Suppressor macrophage treated with lipopolysaccharide for 4 hours (primary cell): ENCODE measurements around the gene FN3KRP.

Experiments
- DNase-seq: peaks from one replicate; pipeline ENCODE4 v3.0.0-alpha.2; 2020

The FN3KRP gene

GRCh38 chr17:82716203-82717010, at the start of gene FN3KRP:
Gene FN3KRP, plus strand, starts transcription at chr17:82716706. Its CDS starts 50 bp downstream, at chr17:82716756.
- peak; percentile 97 for DNase-seq

DNA sequence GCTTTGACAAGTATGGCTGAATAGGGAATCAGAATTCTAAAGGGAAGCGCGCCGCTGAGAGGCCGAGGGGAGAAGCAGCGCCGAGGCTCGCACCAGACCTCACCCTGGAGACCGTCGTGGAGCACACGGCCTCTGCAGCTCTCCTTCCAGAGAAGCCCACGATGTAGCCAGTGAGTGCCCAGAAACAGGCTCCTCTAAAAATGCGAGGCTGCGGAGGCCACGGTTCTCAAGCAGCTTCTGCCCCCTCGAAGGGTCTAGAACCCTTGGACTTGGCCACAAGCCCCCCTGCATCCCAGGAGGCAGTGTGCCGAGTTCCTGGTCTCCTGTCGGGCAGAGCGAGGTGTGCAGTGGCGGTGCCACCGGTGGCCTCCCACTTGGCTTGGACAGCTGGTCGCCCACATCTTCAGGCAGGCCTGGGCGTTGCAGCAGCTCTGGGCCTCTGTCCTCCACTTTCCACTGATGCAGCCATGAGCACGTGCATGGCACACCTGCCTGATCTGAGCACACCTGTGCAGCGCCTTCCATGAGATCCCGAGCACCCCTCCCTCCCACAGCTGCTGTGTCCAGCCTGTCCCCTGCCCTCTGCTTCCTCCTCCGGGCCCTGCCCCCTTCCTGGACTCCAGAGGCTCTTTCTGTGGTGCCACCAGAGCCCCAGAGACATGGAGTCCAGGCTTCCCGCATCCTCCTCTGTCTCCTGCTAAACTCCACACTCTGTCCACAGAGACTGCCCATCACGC, 49.4 kb upstream of the FN3KRP start:
- DNase-seq = no peak

DNA sequence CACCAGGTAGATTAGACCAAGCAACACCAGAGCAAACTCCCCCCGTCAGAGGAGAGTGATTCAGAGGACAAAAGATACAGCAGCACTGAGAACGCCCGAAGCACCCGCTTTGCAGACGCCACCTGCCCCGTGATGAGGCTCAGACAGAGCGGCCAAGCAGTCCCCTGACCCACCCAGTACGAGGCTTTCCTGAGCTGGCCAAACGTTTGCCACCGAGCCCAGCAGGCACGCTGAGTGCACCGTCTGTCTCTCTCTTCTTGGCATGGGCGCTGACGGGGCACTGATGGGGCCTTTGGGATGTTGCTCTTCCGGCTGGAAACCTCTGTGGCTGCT, 48.9 kb upstream of the FN3KRP start:
- DNase-seq = no peak

- DNase-seq = no peak
Measured at GRCh38 chr17:82668024-82668630, 48.4 kb upstream of the FN3KRP start.

GRCh38 chr17:82668631-82669099, 47.8 kb upstream of the FN3KRP start:
- DNase-seq = peak; percentile 85

DNA sequence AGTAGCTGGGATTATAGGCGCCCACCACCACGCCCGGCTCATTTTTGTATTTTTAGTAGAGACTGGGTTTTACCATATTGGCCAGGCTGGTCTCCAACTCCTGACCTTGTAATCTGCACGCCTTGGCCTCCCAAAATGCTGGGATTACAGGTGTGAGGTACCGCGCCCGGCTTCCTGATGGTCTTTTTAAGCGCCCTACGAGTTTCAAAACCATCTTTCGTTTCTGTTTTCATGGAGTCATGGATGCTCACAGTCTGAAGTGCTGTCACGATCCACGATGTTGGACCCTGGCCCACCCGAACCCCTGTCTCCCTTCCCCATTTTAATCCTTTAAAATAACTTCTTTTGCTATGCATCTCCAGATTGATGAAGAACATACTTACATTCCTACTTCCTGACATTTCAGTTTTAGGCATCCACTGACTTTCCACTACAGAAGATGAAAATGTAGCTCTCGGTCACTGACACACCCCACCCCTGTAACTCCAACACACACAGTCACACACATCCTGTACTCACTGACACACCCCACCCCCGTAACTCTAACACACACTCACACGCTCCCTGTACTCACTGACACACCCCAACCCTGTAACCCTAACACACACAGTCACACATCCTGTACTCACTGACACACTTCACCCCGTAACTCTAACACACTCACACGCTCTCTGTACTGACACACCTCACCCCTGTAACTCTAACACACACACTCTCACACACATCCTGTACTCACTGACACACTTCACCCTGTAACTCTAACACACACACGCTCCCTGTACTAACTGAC, 45.6 kb upstream of the FN3KRP start:
- DNase-seq = no peak

DNA sequence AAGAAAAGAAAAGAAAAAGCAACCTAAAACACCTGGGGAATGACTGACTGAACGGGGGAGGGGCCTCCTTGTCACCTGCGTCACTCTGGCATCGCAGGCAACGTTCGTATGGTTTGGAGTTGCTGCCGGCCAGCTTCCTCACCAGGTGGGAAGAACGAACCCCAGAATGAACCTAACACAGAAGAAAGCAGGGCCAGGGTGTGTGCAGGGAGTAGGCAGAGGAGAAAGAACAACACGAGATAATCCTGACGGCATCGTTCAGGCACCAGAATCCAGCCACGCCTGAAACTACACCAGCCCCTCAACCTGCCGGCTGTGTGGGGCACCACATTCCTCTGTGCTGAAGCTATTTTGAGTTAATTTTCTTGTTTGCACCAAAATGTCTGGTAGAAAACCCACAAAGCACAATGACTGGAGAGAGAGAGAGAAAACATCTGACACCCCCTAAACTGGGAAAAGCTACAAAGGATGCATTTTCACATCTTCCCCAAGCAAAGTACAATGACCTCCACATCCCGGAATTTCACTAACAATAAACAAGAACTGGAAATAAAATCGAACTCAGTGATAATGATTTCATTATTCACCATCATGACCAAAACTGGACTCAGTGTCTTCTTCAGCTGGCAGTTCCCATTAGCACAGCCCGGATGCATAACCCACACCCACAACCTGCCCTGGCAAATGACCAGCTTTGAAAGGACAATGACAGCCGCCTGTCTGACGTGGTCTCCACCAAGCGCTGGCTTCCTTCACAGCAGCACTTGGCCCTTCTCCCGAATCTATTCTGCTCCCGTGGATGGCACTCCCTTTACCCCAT, 41.6 kb upstream of the FN3KRP start:
- no peak for DNase-seq

- no peak for DNase-seq
Measured at GRCh38 chr17:82675476-82676245, 40.8 kb upstream of the FN3KRP start.

DNA sequence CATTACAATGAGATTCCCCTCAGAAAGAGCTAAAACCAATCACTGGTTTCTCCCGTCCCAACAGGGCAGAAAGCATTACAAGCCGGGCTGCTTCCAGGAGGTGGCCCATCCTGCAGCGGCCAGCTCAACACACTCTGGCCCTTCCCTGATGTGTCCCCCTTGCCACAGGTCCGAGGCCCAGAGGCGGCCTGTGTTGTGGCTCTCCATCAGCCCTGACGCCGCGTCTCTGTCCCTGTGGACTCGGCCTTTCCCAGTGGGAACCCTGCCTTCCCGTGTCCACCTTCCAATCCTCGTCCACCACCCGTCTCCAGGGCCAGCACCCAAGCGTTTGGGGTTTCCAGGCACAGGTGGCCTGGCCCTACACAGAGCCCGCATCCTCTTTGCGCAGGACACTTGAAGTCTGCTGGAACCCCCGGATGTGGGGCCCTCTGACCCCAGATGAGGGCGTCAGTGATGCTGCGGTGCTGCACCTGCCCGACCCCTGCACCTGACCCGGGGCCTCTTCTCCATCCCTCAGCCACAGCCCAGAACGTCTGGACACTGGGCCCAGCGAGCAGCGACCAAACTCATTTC, 39.1 kb upstream of the FN3KRP start:
- no peak for DNase-seq

- DNase-seq = no peak
Measured at GRCh38 chr17:82678265-82678891, 38.1 kb upstream of the FN3KRP start.

DNA sequence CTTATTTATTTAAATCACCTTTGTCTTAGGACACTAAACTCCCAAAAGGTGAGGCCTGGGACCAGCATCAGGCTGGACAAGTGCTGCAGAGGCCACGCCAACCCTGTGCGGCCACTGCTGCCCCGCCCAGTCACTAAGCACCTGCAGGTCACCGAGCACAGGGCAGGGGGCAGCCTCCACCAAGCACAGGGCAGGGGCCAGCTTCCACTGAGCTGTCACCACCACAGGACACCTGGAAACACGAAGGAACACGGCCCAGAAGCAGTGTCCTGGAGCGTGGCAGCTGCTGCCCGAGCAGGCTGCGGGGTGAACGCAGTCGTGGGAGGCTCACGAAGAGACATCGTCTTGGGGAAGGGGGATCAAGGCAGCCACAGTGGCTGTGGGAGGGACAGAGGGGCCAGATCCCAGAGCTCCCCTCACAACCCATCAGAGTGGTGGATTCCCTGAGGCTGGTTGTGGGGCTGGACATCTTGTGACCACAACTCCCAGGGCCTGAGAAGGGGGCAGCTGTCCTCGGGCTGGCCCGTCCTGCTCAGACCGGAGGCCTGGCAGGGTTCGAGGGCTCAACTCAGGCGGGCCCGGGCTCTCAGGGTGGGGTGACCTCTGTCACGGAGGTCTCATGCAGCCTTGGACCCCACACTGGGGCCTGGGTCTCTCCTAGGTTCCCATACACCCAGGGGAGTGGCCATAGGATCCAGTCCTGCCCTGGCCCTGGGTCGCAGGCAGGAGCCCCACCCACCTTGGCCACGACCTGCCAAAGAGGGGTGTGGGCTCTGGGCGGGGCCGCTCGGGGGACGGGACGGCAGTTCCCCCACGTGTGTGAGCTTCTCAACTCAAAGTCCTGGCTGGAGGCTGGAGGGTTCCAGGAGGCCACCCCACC, 36.7 kb upstream of the FN3KRP start:
- DNase-seq = no peak

- DNase-seq = no peak
Measured at GRCh38 chr17:82681547-82681946, 35.0 kb upstream of the FN3KRP start.

DNA sequence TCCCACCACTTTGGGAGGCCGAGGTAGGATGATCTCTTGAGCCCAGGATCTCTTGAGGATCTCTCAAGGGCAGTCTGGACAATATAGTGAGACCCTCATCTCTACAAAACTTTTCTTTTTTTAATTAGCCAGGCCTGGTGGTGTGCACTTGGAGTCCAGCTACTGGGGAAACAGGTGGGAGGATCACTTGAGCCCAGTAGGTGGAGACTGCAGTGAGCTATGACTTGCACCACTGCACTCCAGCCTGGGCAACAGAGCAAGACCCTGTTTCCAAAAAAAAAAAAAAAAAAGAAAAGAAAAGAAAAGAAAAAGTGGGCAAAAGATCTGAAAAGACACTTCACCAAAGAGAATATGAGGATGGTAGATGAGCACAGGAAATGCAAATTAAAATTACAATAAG, 33.0 kb upstream of the FN3KRP start:
- no peak for DNase-seq

- DNase-seq = no peak
Measured at GRCh38 chr17:82684228-82684841, 32.2 kb upstream of the FN3KRP start.

DNA sequence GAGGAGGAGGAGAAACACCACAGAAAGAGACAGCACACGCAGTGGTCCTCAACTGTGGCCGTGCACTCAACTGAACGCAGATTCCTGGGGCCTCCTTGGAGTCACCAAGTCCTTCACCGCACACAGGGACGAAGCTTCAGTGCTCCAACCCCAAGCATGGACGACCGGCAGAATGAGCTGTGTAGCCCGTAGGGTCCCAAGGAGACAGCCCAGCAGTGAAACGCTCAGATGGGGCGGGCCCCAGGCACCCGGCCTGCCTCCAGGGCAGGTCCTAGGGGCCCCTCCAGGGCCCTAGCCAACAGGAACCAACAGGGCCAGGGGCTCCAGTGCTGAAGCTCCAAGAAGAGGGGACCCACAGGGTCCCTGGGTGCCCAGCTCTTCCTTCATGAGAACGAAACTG, 31.2 kb upstream of the FN3KRP start:
- no peak for DNase-seq

DNA sequence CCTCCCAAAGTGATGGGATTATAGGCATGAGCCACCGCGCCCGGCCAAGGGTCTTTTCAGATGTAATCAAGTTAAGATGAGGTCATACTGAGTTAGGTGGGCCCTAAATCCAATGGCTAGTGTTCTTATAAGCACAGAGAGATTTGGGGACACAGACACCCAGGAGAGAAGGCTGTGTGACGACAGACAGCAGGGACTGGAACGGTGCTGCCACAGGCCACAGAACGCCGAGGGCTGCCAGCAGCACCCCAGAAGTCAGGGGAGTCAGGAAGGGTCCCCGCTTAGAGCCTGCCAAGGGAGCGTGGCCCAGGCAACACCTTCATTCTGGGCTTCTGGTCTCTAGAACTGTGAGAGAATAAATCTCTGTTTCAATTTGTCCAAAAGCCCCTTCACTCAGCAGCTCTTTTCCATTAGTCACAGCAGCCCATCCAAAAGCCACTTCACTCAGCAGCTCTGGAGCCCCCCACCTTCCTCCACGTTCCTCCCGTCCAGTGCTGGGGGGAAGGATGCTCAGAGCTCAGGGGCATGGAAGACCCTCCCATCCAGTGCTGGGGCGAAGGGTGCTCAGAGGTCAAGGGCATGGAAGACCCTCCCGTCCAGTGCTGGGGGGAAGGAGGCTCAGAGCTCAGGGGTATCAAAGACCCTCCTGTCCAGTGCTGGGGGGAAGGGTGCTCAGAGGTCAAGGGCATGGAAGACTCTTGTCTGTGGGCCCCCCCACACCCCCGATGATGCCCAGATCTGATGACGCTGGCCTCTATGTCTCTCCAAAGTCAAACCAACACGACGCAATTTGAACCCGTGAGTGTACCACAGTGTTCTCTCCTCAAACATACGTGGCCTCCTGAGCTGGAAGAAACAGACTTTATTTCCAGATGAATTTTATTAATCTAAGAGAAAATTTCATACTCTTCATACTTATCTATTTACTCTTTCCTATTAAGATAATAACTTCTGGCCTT, 29.9 kb upstream of the FN3KRP start:
- no peak for DNase-seq

GRCh38 chr17:82687375-82687861, 29.1 kb upstream of the FN3KRP start:
- no peak for DNase-seq

GRCh38 chr17:82687871-82688270, 28.6 kb upstream of the FN3KRP start:
- DNase-seq = no peak
